ENCODE data around the gene P2RX6.

GRCh38 chr22:21045585-21046294, 30.8 kb downstream of the P2RX6 start, which contains the start of gene LRRC74B:
- TF ChIP-seq, protein P1, sequence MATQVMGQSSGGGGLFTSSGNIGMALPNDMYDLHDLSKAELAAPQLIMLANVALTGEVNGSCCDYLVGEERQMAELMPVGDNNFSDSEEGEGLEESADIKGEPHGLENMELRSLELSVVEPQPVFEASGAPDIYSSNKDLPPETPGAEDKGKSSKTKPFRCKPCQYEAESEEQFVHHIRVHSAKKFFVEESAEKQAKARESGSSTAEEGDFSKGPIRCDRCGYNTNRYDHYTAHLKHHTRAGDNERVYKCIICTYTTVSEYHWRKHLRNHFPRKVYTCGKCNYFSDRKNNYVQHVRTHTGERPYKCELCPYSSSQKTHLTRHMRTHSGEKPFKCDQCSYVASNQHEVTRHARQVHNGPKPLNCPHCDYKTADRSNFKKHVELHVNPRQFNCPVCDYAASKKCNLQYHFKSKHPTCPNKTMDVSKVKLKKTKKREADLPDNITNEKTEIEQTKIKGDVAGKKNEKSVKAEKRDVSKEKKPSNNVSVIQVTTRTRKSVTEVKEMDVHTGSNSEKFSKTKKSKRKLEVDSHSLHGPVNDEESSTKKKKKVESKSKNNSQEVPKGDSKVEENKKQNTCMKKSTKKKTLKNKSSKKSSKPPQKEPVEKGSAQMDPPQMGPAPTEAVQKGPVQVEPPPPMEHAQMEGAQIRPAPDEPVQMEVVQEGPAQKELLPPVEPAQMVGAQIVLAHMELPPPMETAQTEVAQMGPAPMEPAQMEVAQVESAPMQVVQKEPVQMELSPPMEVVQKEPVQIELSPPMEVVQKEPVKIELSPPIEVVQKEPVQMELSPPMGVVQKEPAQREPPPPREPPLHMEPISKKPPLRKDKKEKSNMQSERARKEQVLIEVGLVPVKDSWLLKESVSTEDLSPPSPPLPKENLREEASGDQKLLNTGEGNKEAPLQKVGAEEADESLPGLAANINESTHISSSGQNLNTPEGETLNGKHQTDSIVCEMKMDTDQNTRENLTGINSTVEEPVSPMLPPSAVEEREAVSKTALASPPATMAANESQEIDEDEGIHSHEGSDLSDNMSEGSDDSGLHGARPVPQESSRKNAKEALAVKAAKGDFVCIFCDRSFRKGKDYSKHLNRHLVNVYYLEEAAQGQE (IDR thresholded peaks at IDR 0.05; ENCODE audit: insufficient read depth in 1 of 2, low read depth in 2 of 2, low read length in 2 of 2), result no peak
- TF ChIP-seq POLR2AphosphoS5 (IDR thresholded peaks at IDR 0.05; ENCODE audit: low read depth, low read length), result no peak
- TF ChIP-seq SIN3A (IDR thresholded peaks at IDR 0.05; ENCODE audit: borderline replicate concordance, insufficient read depth, low read length), result peak; percentile 31; the same call in 1 of the 2 replicates
